Measurements from ENCODE around the gene JMJD8. TPM values are rescaled to one million over a fixed set of nuclear protein-coding genes. Genes with fewer than 3 reads are reported as not detected.

Gene JMJD8
- total RNA-seq, 4 donors from 2014 or later: 73.2 to 114 (median 88.1) TPM

DNA sequence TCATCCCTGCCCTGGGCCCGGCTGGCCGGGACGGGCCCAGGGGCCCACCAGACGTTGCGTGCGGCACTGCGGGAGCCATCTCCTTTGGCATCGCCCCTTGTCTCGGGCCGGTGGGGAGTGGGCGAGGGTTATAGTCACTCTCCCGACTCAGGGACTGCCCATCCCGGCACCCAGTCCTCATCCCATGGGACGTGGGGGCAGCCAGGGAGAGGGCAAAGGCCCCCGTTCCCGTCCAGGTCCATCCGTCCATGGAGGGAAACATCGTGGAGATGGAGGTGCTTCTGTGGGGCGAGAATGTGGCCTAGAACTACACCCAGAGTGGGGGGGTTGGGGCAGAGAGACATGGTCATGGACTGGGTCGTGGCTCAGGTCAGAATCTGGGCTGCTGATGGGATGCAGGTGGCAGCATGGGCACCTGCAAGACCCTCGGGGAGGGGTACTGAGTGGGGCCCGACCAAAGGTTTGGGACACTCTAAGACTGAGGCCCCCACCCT lies 37.4 kb downstream of the JMJD8 start:
- H3K27ac ChIP-seq (replicated peaks in 1 of 4): peak overlapping the region in 3 of 4 donors; percentile 47 to 57 (median 48)

DNA sequence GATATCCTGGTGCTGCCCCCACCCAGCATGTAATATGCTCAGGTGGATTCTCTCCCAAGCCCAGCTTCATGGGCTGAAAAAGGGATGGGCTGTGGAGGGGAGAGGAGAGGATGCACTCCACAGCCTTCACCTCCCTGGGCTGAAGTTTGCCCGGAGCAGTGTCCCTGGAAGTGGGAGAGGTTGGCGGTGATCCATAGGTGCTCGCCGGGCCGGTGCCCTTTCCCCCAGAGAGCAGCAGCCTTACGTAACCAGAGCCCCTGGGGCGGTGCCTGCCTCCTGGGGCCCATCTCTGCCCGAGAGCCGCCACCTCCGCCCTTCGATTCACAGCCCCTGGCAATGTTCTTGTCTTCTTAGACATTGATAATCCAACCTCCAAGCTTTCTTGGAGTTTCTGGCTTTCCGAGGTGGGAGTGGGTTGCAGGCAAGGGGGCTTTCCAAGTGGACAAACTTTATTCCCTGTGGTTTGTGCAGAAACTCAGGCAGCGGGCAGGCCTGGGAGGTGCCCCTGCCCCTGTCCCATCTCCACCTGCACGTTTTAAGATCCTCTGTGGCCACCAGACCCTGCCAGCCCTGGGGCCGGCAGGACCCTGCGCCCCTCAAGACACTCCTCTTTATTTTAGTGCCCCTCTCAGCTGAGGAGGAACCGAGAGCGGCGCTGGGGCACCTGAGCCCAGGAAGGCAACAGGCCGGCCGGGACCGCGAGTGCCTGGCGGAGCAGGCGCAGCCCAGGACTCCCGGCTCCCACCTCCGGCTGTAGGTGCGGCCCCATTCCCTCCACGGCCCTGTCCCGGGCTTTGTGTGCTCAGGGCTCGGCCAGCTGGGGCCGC lies 38.1 kb downstream of the JMJD8 start:
- Histone ChIP-seq H3K4me1 (peaks cover 55 to 95% (median 78%) of the 10 kb centered on the region in 4 donors), H3K4me3 (no peak overlapping the region)
- no peak for DNase-seq (ENCODE audit: extremely low spot score)

More for the DNA sequence above, 37.4 kb downstream of the JMJD8 start:
- no peak overlapping the region for H3K4me3 ChIP-seq
- H3K9me3 ChIP-seq: no peaks in the 10 kb centered on the region
- TF ChIP-seq, protein P1, sequence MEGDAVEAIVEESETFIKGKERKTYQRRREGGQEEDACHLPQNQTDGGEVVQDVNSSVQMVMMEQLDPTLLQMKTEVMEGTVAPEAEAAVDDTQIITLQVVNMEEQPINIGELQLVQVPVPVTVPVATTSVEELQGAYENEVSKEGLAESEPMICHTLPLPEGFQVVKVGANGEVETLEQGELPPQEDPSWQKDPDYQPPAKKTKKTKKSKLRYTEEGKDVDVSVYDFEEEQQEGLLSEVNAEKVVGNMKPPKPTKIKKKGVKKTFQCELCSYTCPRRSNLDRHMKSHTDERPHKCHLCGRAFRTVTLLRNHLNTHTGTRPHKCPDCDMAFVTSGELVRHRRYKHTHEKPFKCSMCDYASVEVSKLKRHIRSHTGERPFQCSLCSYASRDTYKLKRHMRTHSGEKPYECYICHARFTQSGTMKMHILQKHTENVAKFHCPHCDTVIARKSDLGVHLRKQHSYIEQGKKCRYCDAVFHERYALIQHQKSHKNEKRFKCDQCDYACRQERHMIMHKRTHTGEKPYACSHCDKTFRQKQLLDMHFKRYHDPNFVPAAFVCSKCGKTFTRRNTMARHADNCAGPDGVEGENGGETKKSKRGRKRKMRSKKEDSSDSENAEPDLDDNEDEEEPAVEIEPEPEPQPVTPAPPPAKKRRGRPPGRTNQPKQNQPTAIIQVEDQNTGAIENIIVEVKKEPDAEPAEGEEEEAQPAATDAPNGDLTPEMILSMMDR (IDR thresholded peaks at IDR 0.05): no peak
- TF ChIP-seq POLR2A (IDR thresholded peaks at IDR 0.05; ENCODE audit: low read depth): no peak
- no peak for TF ChIP-seq EP300 (IDR thresholded peaks at IDR 0.05)
- WGBS: 78% methylated on average over 19 of the region's 22 CpGs
- no peaks in the 10 kb centered on the region for H3K27me3 ChIP-seq
- H3K4me1 ChIP-seq: peaks cover 55 to 90% (median 73%) of the 10 kb centered on the region in 4 donors
- peaks cover 0 to 8% (median 4%) of the 10 kb centered on the region in 4 donors for H3K36me3 ChIP-seq
- DNase-seq (ENCODE audit: extremely low spot score): no peak
- intact Hi-C loops (cut with DNase I): no loop called here

DNA sequence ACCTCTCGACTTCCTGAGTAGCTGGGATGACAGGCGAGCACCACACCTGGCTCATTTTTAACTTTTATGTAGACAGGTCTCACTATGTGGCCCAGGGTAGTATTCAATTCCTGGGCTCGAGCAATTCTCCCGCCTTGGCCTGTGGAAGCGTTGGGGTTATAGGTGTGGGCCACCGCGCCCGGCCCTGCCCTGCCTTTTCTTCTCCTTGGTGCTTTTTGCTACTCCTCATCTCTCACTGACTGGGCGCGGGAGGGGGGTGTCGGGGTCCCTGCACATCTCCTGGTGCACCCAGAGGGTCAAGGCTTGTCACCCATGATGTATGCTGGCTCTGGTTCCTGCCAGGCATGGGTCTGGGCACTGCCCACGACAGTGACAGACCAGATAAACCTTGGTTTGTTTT lies 39.6 kb downstream of the JMJD8 start:
- TF ChIP-seq, protein P1 (IDR thresholded peaks at IDR 0.05): no peak
- TF ChIP-seq POLR2AphosphoS5 (IDR thresholded peaks at IDR 0.05) (no peak), POLR2A (IDR thresholded peaks at IDR 0.05; ENCODE audit: low read depth) (no peak), EP300 (IDR thresholded peaks at IDR 0.05) (no peak)
- Histone ChIP-seq H3K4me1 (peaks cover 49 to 88% (median 73%) of the 10 kb centered on the region in 4 donors), H3K27me3 (no peaks in the 10 kb centered on the region), H3K36me3 (peaks cover 0 to 5% (median 4%) of the 10 kb centered on the region in 4 donors), H3K9me3 (no peaks in the 10 kb centered on the region), H3K4me3 (no peak overlapping the region), H3K27ac (replicated peaks in 1 of 4) (no peak overlapping the region)
- 88% methylated on average over 12 of the region's 12 CpGs for WGBS
- intact Hi-C loops (cut with DNase I): no loop called here
- DNase-seq (ENCODE audit: extremely low spot score): no peak

More for the DNA sequence above, 38.1 kb downstream of the JMJD8 start:
- intact Hi-C loops (cut with DNase I): no loop called here
- TF ChIP-seq POLR2AphosphoS5 (IDR thresholded peaks at IDR 0.05): no peak
- TF ChIP-seq, protein P1 (IDR thresholded peaks at IDR 0.05): no peak
- TF ChIP-seq EP300 (IDR thresholded peaks at IDR 0.05): no peak
- no peak for TF ChIP-seq POLR2A (IDR thresholded peaks at IDR 0.05; ENCODE audit: low read depth)
- Histone ChIP-seq H3K27me3 (no peaks in the 10 kb centered on the region), H3K27ac (replicated peaks in 1 of 4) (peak overlapping the region in 3 of 4 donors; percentile 47 to 57 (median 48)), H3K9me3 (no peaks in the 10 kb centered on the region), H3K36me3 (peaks cover 0 to 5% (median 4%) of the 10 kb centered on the region in 4 donors)
- 73% methylated on average over 13 of the region's 32 CpGs for WGBS

DNA sequence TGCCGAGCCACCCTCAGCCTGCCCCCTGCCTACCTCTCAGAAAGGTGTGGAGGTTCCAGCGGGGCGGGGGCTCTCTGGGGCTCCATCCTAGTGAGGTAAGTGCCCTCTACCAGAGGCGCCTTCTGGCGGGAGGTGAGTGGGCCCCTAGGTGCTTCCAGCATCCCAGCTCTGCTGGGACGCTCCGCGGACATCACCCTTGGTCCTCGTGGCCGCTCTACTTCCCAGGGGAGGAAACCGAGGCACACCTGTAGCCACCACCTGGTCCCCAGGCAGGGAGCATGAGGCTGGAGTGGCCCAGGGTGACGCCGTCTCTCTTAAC lies 41.1 kb downstream of the JMJD8 start:
- H3K27ac ChIP-seq (replicated peaks in 1 of 4): peak overlapping the region; percentile 80 to 94 (median 92)
- peaks cover 0 to 5% (median 4%) of the 10 kb centered on the region in 4 donors for H3K36me3 ChIP-seq
- peaks cover 42 to 86% (median 68%) of the 10 kb centered on the region in 4 donors for H3K4me1 ChIP-seq
- no peak for DNase-seq (ENCODE audit: extremely low spot score)
- WGBS: 89% methylated on average over 8 of the region's 13 CpGs
- no peaks in the 10 kb centered on the region for H3K9me3 ChIP-seq
- H3K27me3 ChIP-seq: no peaks in the 10 kb centered on the region
- H3K4me3 ChIP-seq: peak overlapping the region; percentile 91 to 97 (median 94)
- TF ChIP-seq, protein P1 (IDR thresholded peaks at IDR 0.05): no peak
- TF ChIP-seq POLR2A (IDR thresholded peaks at IDR 0.05; ENCODE audit: low read depth) (no peak), EP300 (IDR thresholded peaks at IDR 0.05) (no peak), POLR2AphosphoS5 (IDR thresholded peaks at IDR 0.05) (no peak)
- intact Hi-C loops (cut with DNase I): no loop called here

Data from esophagus muscularis mucosa (tissue), 4 donors.